H54 (cell line): ENCODE measurements around the gene INPPL1.

Experiments
- DNase-seq: peaks from one replicate; pipeline ENCODE4 v3.0.0; 2011; ENCODE audit warnings: low spot score, mixed read lengths; ENCODE audit not compliant: insufficient read length
- FAIRE-seq: peaks from 3 replicates; lab custom pipeline; 2011; peaks lifted over from hg19 to GRCh38; lab: Jason Lieb, UNC
- POLR2A ChIP-seq: IDR thresholded peaks from 2 replicates; pipeline ENCODE4 v1.6.1; 2011; ENCODE audit warnings: low read depth, mild to moderate bottlenecking, low read length

INPPL1 gene

GRCh38 chr11:72231396-72232259 is 7.1 kb downstream of the INPPL1 start:
- no peak for FAIRE-seq
- no peak for TF ChIP-seq POLR2A
- DNase-seq = no peak

- TF ChIP-seq POLR2A = no peak
- DNase-seq (no peak), FAIRE-seq (no peak)
Measured at GRCh38 chr11:72232260-72233055, 7.9 kb downstream of the INPPL1 start.

- FAIRE-seq (no peak), DNase-seq (no peak)
- TF ChIP-seq POLR2A = no peak
Measured at GRCh38 chr11:72233056-72233772, 8.6 kb downstream of the INPPL1 start.

GRCh38 chr11:72233773-72234513 is 9.4 kb downstream of the INPPL1 start:
- DNase-seq (no peak), FAIRE-seq (no peak)
- no peak for TF ChIP-seq POLR2A

GRCh38 chr11:72234514-72234830 is 9.9 kb downstream of the INPPL1 start:
- DNase-seq (no peak), FAIRE-seq (no peak)
- no peak for TF ChIP-seq POLR2A

GRCh38 chr11:72234920-72235319 is 10.4 kb downstream of the INPPL1 start:
- no peak for DNase-seq
- FAIRE-seq = no peak
- no peak for TF ChIP-seq POLR2A

- FAIRE-seq (no peak), DNase-seq (no peak)
- TF ChIP-seq POLR2A = no peak
Measured at GRCh38 chr11:72235351-72236057, 10.9 kb downstream of the INPPL1 start.

- no peak for FAIRE-seq
Measured at GRCh38 chr11:72236083-72236697, 11.6 kb downstream of the INPPL1 start.

GRCh38 chr11:72236774-72237111 is 12.2 kb downstream of the INPPL1 start:
- FAIRE-seq = no peak
- no peak for TF ChIP-seq POLR2A

More at GRCh38 chr11:72236083-72236697, 11.6 kb downstream of the INPPL1 start:
- TF ChIP-seq POLR2A = no peak
- no peak for DNase-seq

GRCh38 chr11:72237112-72237931 is 12.8 kb downstream of the INPPL1 start:
- no peak for FAIRE-seq
- no peak for DNase-seq
- no peak for TF ChIP-seq POLR2A

More at GRCh38 chr11:72236774-72237111, 12.2 kb downstream of the INPPL1 start:
- no peak for DNase-seq

GRCh38 chr11:72238040-72238450 is 13.5 kb downstream of the INPPL1 start:
- FAIRE-seq (no peak), DNase-seq (peak; percentile 95)

More at GRCh38 chr11:72238040-72238450, 13.5 kb downstream of the INPPL1 start:
- TF ChIP-seq POLR2A = no peak
